Measurements from ENCODE around the gene PERP.
"Not testable (repeated sequence)": the region's sequence is repeated elsewhere in the genome, so short reads cannot be mapped to it uniquely, and the experiment has no call there.

Gene PERP

DNA sequence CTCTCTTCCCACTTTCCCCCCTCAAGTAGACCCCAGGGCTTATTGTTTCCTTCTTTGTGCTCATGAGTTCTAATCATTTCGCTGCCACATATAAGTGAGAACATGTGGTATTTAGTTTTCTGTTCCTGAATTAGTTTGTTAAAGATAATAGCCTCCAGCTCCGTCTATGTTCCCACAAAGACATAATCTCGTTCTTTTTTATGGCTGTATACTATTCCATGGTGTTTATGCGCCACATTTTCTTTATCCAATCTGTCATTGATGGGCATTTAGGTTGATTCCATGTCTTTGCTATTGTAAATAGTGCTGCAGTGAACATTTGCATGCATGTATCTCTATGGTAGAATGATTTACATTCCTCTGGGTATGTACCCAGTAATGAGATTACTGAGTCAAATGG, 16.9 kb upstream of the PERP start:
- H3K79me2 ChIP-seq (ENCODE audit: control insufficient read depth, low read length) = no peaks in the 10 kb centered on the region
- no peaks in the 10 kb centered on the region for H3K4me1 ChIP-seq (ENCODE audit: control insufficient read depth, low read length)
- H3K36me3 ChIP-seq (ENCODE audit: control insufficient read depth, low read length) = no peaks in the 10 kb centered on the region
- no peaks in the 10 kb centered on the region; the same call in 1 of the 2 replicates for H3K27me3 ChIP-seq (ENCODE audit: control insufficient read depth, low read length)
- no peaks in the 10 kb centered on the region for H3F3A ChIP-seq (ENCODE audit: control insufficient read depth, insufficient read depth)
- H3K9me2 ChIP-seq (replicated peaks; ENCODE audit: control insufficient read depth, low read length) = no peaks in the 10 kb centered on the region
- H3K27ac ChIP-seq (ENCODE audit: low read depth, low read length) = no peak overlapping the region
- no peak overlapping the region for H3K4me3 ChIP-seq (ENCODE audit: low read length)
- TF ChIP-seq EZH2phosphoT487 (IDR thresholded peaks at IDR 0.05; ENCODE audit: borderline replicate concordance, low read length) = no peak
- TF ChIP-seq, protein P1, sequence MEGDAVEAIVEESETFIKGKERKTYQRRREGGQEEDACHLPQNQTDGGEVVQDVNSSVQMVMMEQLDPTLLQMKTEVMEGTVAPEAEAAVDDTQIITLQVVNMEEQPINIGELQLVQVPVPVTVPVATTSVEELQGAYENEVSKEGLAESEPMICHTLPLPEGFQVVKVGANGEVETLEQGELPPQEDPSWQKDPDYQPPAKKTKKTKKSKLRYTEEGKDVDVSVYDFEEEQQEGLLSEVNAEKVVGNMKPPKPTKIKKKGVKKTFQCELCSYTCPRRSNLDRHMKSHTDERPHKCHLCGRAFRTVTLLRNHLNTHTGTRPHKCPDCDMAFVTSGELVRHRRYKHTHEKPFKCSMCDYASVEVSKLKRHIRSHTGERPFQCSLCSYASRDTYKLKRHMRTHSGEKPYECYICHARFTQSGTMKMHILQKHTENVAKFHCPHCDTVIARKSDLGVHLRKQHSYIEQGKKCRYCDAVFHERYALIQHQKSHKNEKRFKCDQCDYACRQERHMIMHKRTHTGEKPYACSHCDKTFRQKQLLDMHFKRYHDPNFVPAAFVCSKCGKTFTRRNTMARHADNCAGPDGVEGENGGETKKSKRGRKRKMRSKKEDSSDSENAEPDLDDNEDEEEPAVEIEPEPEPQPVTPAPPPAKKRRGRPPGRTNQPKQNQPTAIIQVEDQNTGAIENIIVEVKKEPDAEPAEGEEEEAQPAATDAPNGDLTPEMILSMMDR (IDR thresholded peaks at IDR 0.05; ENCODE audit: low read depth, low read length, poor library complexity, severe bottlenecking) = no peak
- H3K4me2 ChIP-seq (ENCODE audit: low read length) = no peak overlapping the region
- H3K9me3 ChIP-seq (ENCODE audit: control insufficient read depth, insufficient read depth, low read length) = no peaks in the 10 kb centered on the region
- no peaks in the 10 kb centered on the region for H4K20me1 ChIP-seq (ENCODE audit: control insufficient read depth, insufficient read depth, low read depth, low read length)

DNA sequence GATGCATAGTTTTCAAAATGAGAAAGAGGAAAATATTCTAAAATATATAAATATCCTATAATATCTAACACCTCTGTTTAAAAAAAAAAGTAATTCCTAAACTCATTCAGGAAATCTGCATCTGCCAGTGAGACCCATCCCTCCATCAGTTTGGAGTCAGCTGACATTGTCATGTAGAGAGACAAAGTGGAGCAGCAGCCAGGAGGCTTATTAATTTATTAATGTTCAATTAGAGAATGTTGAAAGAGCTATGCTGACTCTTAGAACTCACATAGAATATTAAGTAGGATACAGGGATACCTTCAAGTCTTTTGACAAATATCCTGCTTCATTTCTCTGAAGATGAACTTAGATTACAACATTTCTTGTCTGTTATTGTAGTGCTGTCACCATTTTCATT, 12.8 kb upstream of the PERP start:
- H3K4me1 ChIP-seq (ENCODE audit: control insufficient read depth, low read length) = peaks cover 8% of the 10 kb centered on the region
- TF ChIP-seq, protein P1 (IDR thresholded peaks at IDR 0.05; ENCODE audit: low read depth, low read length, poor library complexity, severe bottlenecking) = no peak
- no peak for TF ChIP-seq EZH2phosphoT487 (IDR thresholded peaks at IDR 0.05; ENCODE audit: borderline replicate concordance, low read length)
- no peaks in the 10 kb centered on the region for H3K9me2 ChIP-seq (replicated peaks; ENCODE audit: control insufficient read depth, low read length)
- no peak overlapping the region for H3K4me3 ChIP-seq (ENCODE audit: low read length)
- H3K4me2 ChIP-seq (ENCODE audit: low read length) = no peak overlapping the region
- no peaks in the 10 kb centered on the region for H3K79me2 ChIP-seq (ENCODE audit: control insufficient read depth, low read length)
- no peaks in the 10 kb centered on the region for H3K9me3 ChIP-seq (ENCODE audit: control insufficient read depth, insufficient read depth, low read length)
- H4K20me1 ChIP-seq (ENCODE audit: control insufficient read depth, insufficient read depth, low read depth, low read length) = no peaks in the 10 kb centered on the region
- H3K27me3 ChIP-seq (ENCODE audit: control insufficient read depth, low read length) = no peaks in the 10 kb centered on the region; the same call in 1 of the 2 replicates
- H3K27ac ChIP-seq (ENCODE audit: low read depth, low read length) = no peak overlapping the region
- no peaks in the 10 kb centered on the region for H3F3A ChIP-seq (ENCODE audit: control insufficient read depth, insufficient read depth)
- no peaks in the 10 kb centered on the region for H3K36me3 ChIP-seq (ENCODE audit: control insufficient read depth, low read length)

GRCh38 chr6:138119229-138119628, 12.0 kb upstream of the PERP start:
- not testable (repeated sequence) for H3K4me3 ChIP-seq (ENCODE audit: low read length); H3K36me3 ChIP-seq (ENCODE audit: control insufficient read depth, low read length); H4K20me1 ChIP-seq (ENCODE audit: control insufficient read depth, insufficient read depth, low read depth, low read length); H3F3A ChIP-seq (ENCODE audit: control insufficient read depth, insufficient read depth); H3K27me3 ChIP-seq (ENCODE audit: control insufficient read depth, low read length); H3K9me3 ChIP-seq (ENCODE audit: control insufficient read depth, insufficient read depth, low read length); H3K9me2 ChIP-seq (replicated peaks; ENCODE audit: control insufficient read depth, low read length); H3K79me2 ChIP-seq (ENCODE audit: control insufficient read depth, low read length); H3K27ac ChIP-seq (ENCODE audit: low read depth, low read length); H3K4me2 ChIP-seq (ENCODE audit: low read length)
- H3K4me1 ChIP-seq (ENCODE audit: control insufficient read depth, low read length) = peaks cover 14% of the 10 kb centered on the region

- no peaks in the 10 kb centered on the region; the same call in 1 of the 2 replicates for H3K27me3 ChIP-seq (ENCODE audit: control insufficient read depth, low read length)
- H3K4me1 ChIP-seq (ENCODE audit: control insufficient read depth, low read length) = peaks cover 14% of the 10 kb centered on the region
- TF ChIP-seq, protein P1 (IDR thresholded peaks at IDR 0.05; ENCODE audit: low read depth, low read length, poor library complexity, severe bottlenecking) = no peak
- TF ChIP-seq EZH2phosphoT487 (IDR thresholded peaks at IDR 0.05; ENCODE audit: borderline replicate concordance, low read length) = no peak
- H3K4me2 ChIP-seq (ENCODE audit: low read length) = no peak overlapping the region
- H3K4me3 ChIP-seq (ENCODE audit: low read length) = no peak overlapping the region
- no peaks in the 10 kb centered on the region for H3K9me3 ChIP-seq (ENCODE audit: control insufficient read depth, insufficient read depth, low read length)
- no peaks in the 10 kb centered on the region for H3K9me2 ChIP-seq (replicated peaks; ENCODE audit: control insufficient read depth, low read length)
- H3F3A ChIP-seq (ENCODE audit: control insufficient read depth, insufficient read depth) = no peaks in the 10 kb centered on the region
- no peak overlapping the region for H3K27ac ChIP-seq (ENCODE audit: low read depth, low read length)
- H3K79me2 ChIP-seq (ENCODE audit: control insufficient read depth, low read length) = no peaks in the 10 kb centered on the region
- no peaks in the 10 kb centered on the region for H4K20me1 ChIP-seq (ENCODE audit: control insufficient read depth, insufficient read depth, low read depth, low read length)
- H3K36me3 ChIP-seq (ENCODE audit: control insufficient read depth, low read length) = no peaks in the 10 kb centered on the region
Measured at GRCh38 chr6:138117376-138117914, 10.2 kb upstream of the PERP start.
